ENCODE data around the gene CNKSR2.

DNA sequence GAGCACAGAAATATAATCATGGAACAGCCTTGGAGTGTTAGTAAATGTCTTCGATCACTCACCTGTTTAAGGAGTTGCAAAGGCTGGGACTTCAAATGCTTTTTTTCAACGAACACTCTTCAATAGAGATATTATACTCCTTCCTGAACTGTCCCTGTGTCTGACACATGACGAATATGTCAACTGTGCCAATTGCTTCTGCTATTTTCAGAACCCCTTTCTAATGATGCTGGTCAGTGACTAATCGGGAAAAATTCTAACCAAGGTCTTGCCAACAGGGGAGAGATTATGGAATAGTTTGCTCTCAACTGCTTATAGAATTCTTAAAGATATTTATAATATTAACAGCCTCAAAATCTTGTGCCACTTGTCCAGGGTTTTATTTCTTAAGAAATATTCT, 292.5 kb downstream of the CNKSR2 start:
- no peak for TF ChIP-seq EZH2 (IDR thresholded peaks at IDR 0.05; ENCODE audit: low read depth)
- TF ChIP-seq, protein P1, sequence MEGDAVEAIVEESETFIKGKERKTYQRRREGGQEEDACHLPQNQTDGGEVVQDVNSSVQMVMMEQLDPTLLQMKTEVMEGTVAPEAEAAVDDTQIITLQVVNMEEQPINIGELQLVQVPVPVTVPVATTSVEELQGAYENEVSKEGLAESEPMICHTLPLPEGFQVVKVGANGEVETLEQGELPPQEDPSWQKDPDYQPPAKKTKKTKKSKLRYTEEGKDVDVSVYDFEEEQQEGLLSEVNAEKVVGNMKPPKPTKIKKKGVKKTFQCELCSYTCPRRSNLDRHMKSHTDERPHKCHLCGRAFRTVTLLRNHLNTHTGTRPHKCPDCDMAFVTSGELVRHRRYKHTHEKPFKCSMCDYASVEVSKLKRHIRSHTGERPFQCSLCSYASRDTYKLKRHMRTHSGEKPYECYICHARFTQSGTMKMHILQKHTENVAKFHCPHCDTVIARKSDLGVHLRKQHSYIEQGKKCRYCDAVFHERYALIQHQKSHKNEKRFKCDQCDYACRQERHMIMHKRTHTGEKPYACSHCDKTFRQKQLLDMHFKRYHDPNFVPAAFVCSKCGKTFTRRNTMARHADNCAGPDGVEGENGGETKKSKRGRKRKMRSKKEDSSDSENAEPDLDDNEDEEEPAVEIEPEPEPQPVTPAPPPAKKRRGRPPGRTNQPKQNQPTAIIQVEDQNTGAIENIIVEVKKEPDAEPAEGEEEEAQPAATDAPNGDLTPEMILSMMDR (conservative IDR thresholded peaks at IDR 0.05): no peak
